ENCODE data around the gene FRMD4A.

The FRMD4A gene

GRCh38 chr10:14330388-14331061 is at the start of gene FRMD4A:
Gene FRMD4A (minus strand): TSS chr10:14330924.
- DNase-seq = peak; percentile 78

DNA sequence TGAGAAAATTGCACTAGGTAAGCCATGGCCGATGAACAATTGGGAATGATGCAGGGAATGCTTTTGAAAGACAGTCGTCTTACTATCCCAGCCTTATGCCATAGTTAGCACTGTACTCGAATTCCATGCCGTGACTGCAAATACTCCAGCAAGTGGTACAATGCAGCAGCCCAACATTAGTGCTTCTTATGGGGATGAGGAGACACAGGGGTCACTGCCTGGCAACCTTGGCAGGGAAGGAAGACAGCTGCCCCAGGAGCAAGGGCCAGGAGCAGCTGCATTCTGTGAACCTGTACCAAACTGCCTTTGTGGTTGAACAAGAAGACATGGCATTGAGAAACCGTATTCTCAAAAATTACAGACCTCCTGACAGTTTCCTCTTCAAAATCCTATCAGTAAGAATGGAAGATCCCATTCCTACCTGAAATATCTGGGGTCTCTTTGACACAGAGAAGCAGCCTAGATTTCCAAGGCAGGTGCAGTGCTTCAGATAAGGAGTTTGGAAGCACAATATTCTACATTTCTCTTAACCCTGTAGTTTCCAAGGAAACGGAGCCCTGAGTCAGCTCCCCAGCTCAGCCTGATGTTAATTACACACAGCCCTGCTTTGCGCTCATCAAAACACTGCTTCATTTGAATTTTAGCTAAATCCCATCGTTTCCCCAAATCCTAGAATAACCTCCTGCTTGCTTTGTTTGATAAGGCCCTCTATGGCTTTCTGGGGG is 49.0 kb upstream of the FRMD4A start:
- DNase-seq = no peak

- no peak for DNase-seq
Observed at GRCh38 chr10:14378387-14378960, 47.8 kb upstream of the FRMD4A start.

DNA sequence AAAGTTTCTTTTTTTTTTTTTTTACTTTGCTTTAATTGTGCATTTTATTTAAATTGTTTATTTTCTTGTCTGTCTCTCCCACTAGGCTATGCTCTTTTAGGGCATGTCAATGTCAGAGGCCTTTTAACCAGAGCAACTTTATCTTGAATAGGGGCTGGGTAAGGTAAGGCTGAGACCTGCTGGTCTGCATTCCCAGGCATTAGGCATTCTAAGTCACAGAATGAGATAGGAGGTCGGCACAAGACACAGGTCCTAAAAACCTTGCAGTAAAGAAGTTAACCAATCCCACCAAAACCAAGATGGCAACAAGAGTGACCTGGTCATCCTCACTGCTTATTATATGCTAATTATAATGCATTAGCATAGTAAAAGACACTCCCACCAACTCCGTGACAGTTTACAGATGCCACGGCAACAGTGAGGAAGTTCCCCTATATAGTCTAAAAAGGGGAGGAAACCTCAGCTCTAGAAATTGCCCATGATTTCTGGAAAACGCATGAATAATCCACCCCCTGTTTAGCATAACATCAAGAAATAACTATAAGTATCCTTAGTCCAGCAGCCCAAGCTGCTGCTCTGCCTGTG is 47.0 kb upstream of the FRMD4A start:
- DNase-seq = no peak

DNA sequence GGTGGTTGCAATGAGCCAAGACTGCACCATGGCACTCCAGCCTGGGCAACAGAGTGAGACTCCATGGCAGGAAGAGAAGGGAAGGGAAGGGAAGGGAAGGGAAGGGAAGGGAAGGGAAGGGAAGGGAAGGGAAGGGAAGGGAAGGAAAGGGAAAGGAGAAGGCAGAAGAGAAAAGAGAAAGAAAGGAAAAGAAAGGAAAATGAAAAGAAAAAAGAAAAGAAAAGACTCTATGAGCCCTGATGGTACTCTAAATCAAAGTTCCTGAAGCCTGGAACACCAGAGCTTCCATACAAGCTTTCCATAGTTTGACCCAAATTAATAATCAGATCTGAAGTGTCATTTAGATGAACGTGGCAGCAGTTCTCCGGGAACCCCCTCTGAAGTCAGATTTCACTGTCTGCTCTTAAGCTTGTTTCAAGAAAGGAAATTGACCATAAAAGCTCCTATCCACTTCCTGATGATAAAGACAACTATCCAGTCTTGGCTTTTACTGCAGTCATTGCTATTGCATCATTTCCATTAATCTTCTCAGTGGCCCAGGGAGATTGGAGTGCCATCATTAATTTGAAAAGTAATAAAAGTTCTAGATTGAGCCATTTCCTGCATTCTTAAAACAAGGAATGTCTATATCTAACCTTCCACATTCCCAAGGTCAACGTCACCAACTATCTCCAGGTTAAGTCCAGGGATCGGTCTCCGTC is 44.2 kb upstream of the FRMD4A start:
- no peak for DNase-seq

DNA sequence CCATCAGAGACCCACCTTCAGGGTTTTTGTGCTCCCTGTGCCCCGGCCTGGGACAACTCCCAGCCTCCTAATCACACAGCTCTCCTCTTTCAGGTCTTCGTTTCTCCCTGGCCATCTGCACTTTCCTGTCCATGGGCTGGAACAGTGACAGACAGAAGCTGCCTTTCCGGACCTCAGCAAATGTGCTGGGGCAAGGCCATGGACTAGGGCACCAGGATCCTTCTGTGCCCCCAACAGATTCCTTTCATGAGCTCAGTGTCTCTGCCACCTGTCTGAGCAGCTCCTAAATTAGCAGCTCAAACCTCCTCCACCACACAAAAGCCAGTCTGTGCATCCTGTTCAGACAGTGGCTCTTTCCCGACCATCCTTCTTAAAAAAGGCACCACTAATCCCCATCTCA is 41.9 kb upstream of the FRMD4A start:
- no peak for DNase-seq

- no peak for DNase-seq
Observed at GRCh38 chr10:14371581-14371980, 40.9 kb upstream of the FRMD4A start.

GRCh38 chr10:14370894-14371293 is 40.2 kb upstream of the FRMD4A start:
- DNase-seq = no peak

DNA sequence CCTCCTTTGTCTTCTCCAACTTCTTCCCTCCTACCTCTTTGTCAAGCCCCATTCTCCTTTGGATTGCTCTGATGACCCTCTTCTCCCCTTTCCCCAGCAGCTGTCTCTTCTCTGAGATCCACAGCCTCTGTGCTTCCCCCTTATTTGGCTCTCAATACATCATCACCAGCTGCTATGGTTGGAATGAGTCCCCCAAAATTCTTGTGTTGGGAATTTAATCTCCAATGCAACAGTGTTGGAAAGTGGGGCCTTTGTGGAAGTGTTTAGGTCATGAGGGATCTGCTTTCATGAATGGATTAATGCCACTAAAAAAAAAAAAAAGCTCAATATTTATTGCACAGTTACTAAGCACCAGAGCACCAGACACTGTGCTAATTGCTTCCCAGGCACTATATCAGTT is 39.2 kb upstream of the FRMD4A start:
- DNase-seq = no peak

GRCh38 chr10:14366760-14367159 is 36.0 kb upstream of the FRMD4A start:
- no peak for DNase-seq

- no peak for DNase-seq
Observed at GRCh38 chr10:14365266-14365665, 34.5 kb upstream of the FRMD4A start.

- no peak for DNase-seq
Observed at GRCh38 chr10:14362104-14362503, 31.4 kb upstream of the FRMD4A start.

- DNase-seq = no peak
Observed at GRCh38 chr10:14360961-14361360, 30.2 kb upstream of the FRMD4A start.

DNA sequence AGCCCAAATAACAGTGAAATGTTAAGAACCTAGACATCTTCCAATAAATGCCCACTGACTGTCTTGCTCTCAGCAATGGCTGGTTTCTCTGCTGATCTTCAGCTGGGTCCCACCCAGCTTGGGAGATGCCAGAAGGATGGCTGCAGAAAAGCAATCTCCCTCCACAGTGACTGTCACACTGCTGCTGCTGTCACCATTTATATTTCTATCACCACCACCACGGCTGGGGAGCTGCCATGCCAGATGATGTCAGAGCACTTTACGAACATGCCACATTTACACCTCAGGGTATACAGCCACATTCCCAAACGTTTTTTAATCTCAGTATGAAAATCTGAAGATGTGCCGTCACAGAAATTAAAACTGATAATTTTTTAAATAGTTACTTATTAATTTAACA is 29.8 kb upstream of the FRMD4A start:
- DNase-seq = no peak

GRCh38 chr10:14358886-14359573 is 28.3 kb upstream of the FRMD4A start:
- no peak for DNase-seq

DNA sequence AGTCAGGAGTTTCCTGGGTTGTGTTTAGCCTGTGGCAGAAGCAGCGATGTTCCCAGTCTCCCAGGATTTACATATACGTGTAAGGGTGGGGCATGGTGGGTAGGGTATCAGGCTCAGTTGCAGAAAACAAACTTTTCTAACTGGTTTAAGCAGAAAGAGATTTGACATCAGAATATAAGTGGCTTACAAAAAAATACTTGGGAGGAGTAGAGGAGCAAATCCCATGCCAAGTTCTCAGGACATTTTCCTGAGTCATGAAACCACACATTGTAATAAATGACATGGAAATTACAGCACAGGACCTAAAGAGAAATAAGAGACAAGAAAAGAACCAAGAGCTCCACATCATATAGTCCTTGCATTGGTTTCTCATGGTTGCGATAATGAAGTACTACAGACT is 26.2 kb upstream of the FRMD4A start:
- DNase-seq = no peak

DNA sequence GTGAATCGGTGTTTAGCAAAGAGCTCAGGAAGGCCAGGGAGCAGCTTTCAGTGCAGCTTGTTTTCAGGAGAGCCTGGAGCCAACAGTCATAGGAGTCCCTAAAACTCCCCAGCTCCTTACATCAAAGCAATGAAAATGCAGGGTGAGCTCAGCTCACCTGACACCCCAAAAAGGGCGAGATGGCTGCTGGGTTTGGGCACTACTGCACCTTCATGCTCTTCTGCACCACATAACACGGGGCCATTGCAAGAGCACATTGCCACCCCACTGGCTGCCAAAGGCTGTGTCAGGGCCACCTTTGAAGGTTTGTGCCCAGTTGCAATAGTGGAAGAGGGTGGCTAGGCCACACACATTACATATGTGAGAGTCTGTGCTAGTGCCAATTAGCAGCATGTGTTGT is 25.0 kb upstream of the FRMD4A start:
- no peak for DNase-seq

GRCh38 chr10:14353291-14353913 is 22.7 kb upstream of the FRMD4A start:
- DNase-seq = no peak

DNA sequence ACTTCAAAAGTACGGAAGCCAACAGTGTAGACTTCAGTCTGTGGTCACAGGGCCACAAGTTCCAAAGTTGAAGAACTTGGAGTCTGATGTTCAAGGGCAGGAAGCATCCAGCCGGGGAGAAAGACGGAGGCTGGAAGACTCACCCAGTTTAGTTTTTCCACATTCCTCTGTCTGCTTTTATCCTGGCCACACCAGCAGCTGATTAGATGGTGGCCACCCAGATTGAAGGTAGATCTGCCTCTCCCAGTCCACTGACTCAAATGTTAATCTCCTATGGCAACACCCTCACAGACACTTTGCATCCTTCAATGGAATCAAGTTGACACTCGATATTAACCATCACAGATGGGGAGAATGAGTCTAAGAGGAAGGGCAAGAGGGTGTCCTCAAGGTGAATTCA is 19.3 kb upstream of the FRMD4A start:
- DNase-seq = no peak

- no peak for DNase-seq
Observed at GRCh38 chr10:14349081-14349480, 18.4 kb upstream of the FRMD4A start.

GRCh38 chr10:14345262-14345661 is 14.5 kb upstream of the FRMD4A start:
- DNase-seq = no peak

DNA sequence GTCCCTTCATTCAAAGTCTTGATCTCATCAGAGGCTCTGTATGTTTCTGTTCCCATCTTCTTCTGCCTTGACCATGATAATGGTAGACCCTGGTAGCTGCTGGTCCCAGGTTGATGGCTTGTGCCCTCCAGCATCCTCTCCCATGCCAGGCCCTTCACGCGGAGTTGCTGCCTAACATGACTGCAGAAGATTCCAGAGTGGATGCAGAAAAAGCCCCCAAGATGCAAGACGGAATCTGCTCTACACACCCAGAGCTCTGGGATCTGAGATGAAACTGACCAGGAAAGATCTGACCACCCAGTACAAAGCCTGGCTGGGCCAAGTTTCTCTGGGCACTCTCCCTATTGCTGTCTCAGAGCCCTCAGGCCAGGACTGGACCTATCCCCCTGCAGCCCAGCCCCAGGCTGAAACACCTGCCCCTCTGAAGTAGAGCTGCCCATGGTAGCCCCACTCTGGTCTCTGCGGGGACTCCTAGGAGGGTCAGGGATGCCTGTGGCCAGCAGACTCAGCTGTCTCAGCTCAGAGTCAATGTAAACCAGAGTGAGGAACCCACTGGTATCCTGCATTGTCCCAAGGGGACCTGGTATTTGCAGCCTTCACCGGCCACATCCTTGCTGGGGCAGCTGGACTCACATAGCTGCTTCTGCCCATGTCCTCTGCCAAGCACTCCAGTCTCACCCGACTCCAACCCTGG is 9.5 kb upstream of the FRMD4A start:
- DNase-seq = no peak
